Measurements from ENCODE around the gene CELSR1.
"Not testable (repeated sequence)": the region's sequence is repeated elsewhere in the genome, so short reads cannot be mapped to it uniquely, and the experiment has no call there.

Gene CELSR1

GRCh38 chr22:46422896-46423295 lies 114.5 kb downstream of the CELSR1 start:
- DNase-seq (ENCODE audit: low read depth in 2 of 3, low spot score in 2 of 3), result no peak

GRCh38 chr22:46421267-46421666 lies 116.2 kb downstream of the CELSR1 start:
- peak in 1 of 3 experiments; percentile 7 for DNase-seq (ENCODE audit: low read depth in 2 of 3, low spot score in 2 of 3)

- no peak for DNase-seq (ENCODE audit: low read depth in 2 of 3, low spot score in 2 of 3)
These were observed 117.5 kb downstream of the CELSR1 start for GRCh38 chr22:46419754-46420571.

- DNase-seq (ENCODE audit: low read depth in 2 of 3, low spot score in 2 of 3), result no peak
These were observed 118.6 kb downstream of the CELSR1 start for GRCh38 chr22:46418827-46419226.

- DNase-seq (ENCODE audit: low read depth in 2 of 3, low spot score in 2 of 3), result no peak
These were observed 119.7 kb downstream of the CELSR1 start for GRCh38 chr22:46417769-46418168.

- no peak for DNase-seq (ENCODE audit: low read depth in 2 of 3, low spot score in 2 of 3)
These were observed 120.4 kb downstream of the CELSR1 start for GRCh38 chr22:46416891-46417580.

- no peak for DNase-seq (ENCODE audit: low read depth in 2 of 3, low spot score in 2 of 3)
These were observed 120.9 kb downstream of the CELSR1 start for GRCh38 chr22:46416520-46416871.

- no peak for DNase-seq (ENCODE audit: low read depth in 2 of 3, low spot score in 2 of 3)
These were observed 121.5 kb downstream of the CELSR1 start for GRCh38 chr22:46415776-46416519.

GRCh38 chr22:46414704-46415103 lies 122.7 kb downstream of the CELSR1 start:
- DNase-seq (ENCODE audit: low read depth in 2 of 3, low spot score in 2 of 3), result no peak

GRCh38 chr22:46413725-46414379 lies 123.6 kb downstream of the CELSR1 start:
- no peak for DNase-seq (ENCODE audit: low read depth in 2 of 3, low spot score in 2 of 3)

GRCh38 chr22:46411347-46411746 lies 126.1 kb downstream of the CELSR1 start:
- no peak for DNase-seq (ENCODE audit: low read depth in 2 of 3, low spot score in 2 of 3)

- no peak for DNase-seq (ENCODE audit: low read depth in 2 of 3, low spot score in 2 of 3)
These were observed 127.1 kb downstream of the CELSR1 start for GRCh38 chr22:46410291-46410808.

GRCh38 chr22:46409631-46410210 lies 127.7 kb downstream of the CELSR1 start:
- DNase-seq (ENCODE audit: low read depth in 2 of 3, low spot score in 2 of 3), result no peak

GRCh38 chr22:46408568-46409506 lies 128.6 kb downstream of the CELSR1 start:
- DNase-seq (ENCODE audit: low read depth in 2 of 3, low spot score in 2 of 3), result no peak

GRCh38 chr22:46407748-46408147 lies 129.7 kb downstream of the CELSR1 start:
- no peak for DNase-seq (ENCODE audit: low read depth in 2 of 3, low spot score in 2 of 3)

GRCh38 chr22:46406791-46407190 lies 130.6 kb downstream of the CELSR1 start:
- DNase-seq (ENCODE audit: low read depth in 2 of 3, low spot score in 2 of 3), result no peak

GRCh38 chr22:46406349-46406748 lies 131.1 kb downstream of the CELSR1 start:
- no peak for DNase-seq (ENCODE audit: low read depth in 2 of 3, low spot score in 2 of 3)

GRCh38 chr22:46405901-46406300 lies 131.5 kb downstream of the CELSR1 start:
- no peak for DNase-seq (ENCODE audit: low read depth in 2 of 3, low spot score in 2 of 3)

- DNase-seq (ENCODE audit: low read depth in 2 of 3, low spot score in 2 of 3), result not testable (repeated sequence)
These were observed 133.5 kb downstream of the CELSR1 start for GRCh38 chr22:46403880-46404279.

- DNase-seq (ENCODE audit: low read depth in 2 of 3, low spot score in 2 of 3), result no peak
These were observed 134.9 kb downstream of the CELSR1 start for GRCh38 chr22:46402505-46402904.
